Astrocyte of the cerebellum (primary cell): Measurements from ENCODE around the gene ABTB2.
A peak's percentile ranks its signal among the peaks of the same experiment; 100 is the strongest.

Experiments
- DNase-seq: peaks from one replicate; pipeline ENCODE4 v3.0.0-alpha.2; 2011; ENCODE audit warnings: low read depth
- H3K4me3 ChIP-seq: 2 replicates; pipeline ENCODE4 v1.5.1; 2011; ENCODE audit warnings: mild to moderate bottlenecking, low read depth, low read length, moderate library complexity
- CTCF ChIP-seq: IDR thresholded peaks from 2 replicates; pipeline ENCODE4 v1.5.1; 2012; ENCODE audit warnings: low read length, low read depth, moderate library complexity, mild to moderate bottlenecking; ENCODE audit errors: missing control alignments
- in situ Hi-C: cut with HindIII; loops from 2 replicates; pipeline ENCODE4 v1.10.0; 2017; ENCODE audit warnings: low sequenced_read_pairs

ABTB2 gene

GRCh38 chr11:34167961-34168360 lies 189.8 kb downstream of the ABTB2 start:
- no peak overlapping the region for H3K4me3 ChIP-seq
- DNase-seq = no peak
- TF ChIP-seq CTCF = no peak
- in situ Hi-C loops = loop anchor here (10.0 kb wide), 1 partner anchor 77 kb away; no protein-coding TSS in a partner anchor

GRCh38 chr11:34166806-34167740 lies 190.7 kb downstream of the ABTB2 start:
- TF ChIP-seq CTCF = no peak
- no peak for DNase-seq
- H3K4me3 ChIP-seq = no peak overlapping the region
- in situ Hi-C loops = loop anchor here (10.0 kb wide), 1 partner anchor 78 kb away; no protein-coding TSS in a partner anchor

GRCh38 chr11:34165786-34166555 lies 191.8 kb downstream of the ABTB2 start:
- in situ Hi-C loops = loop anchor here (10.0 kb wide), 1 partner anchor 79 kb away; no protein-coding TSS in a partner anchor
- no peak overlapping the region for H3K4me3 ChIP-seq
- no peak for DNase-seq
- TF ChIP-seq CTCF = peak; percentile 7

- in situ Hi-C loops = loop anchor here (10.0 kb wide), 1 partner anchor 80 kb away; no protein-coding TSS in a partner anchor
- H3K4me3 ChIP-seq = no peak overlapping the region
- no peak for TF ChIP-seq CTCF
- DNase-seq = no peak
These were observed 192.7 kb downstream of the ABTB2 start for GRCh38 chr11:34165121-34165520.

GRCh38 chr11:34162856-34163255 lies 195.0 kb downstream of the ABTB2 start:
- no peak for TF ChIP-seq CTCF
- H3K4me3 ChIP-seq = no peak overlapping the region
- no peak for DNase-seq
- in situ Hi-C loops = loop anchor here (10.0 kb wide), 1 partner anchor 82 kb away; no protein-coding TSS in a partner anchor

GRCh38 chr11:34162493-34162820 lies 195.4 kb downstream of the ABTB2 start:
- TF ChIP-seq CTCF = no peak
- H3K4me3 ChIP-seq = no peak overlapping the region
- no peak for DNase-seq
- in situ Hi-C loops = loop anchor here (10.0 kb wide), 1 partner anchor 82 kb away; no protein-coding TSS in a partner anchor
